Naive thymus-derived CD4-positive, alpha-beta T cell (primary cell): ENCODE data around the gene TFPI. TPM values are rescaled to one million over a fixed set of nuclear protein-coding genes. Genes with fewer than 3 reads are reported as not detected.
A peak's percentile ranks its signal among the peaks of the same experiment; 100 is the strongest.

Source experiments
- ATAC-seq: fragments of 150-1000 bp; cut with Tn5 transposase; 2 replicates; pipeline ENCODE4 v1.10.0; 2021; ENCODE audit warnings: mild to moderate bottlenecking, moderate library complexity
- CTCF ChIA-PET: fragments of 350-600 bp; sonication (Branson Sonifier 250); formaldehyde crosslinking; loops from one replicate; lab custom pipeline; 2021; ENCODE audit warnings: antibody characterized with exemption; lab: Charles Lee
- POLR2A ChIA-PET: fragments of 350-600 bp; sonication (Branson Sonifier 250); formaldehyde crosslinking; loops from one replicate; lab custom pipeline; 2021; ENCODE audit warnings: antibody characterized with exemption, inconsistent platforms; lab: Charles Lee
- DNase-seq, 9 donors: peaks; one replicate each; pipeline versions ENCODE4 v3.0.0 to v3.0.0-alpha.2; 2020 to 2022; ENCODE audit warnings: mixed read lengths in 1 of 9
- H3K27ac ChIP-seq: one replicate; pipeline ENCODE4 v1.7.0; 2013; ENCODE audit warnings: mild to moderate bottlenecking, low read depth, low read length, moderate library complexity
- H3K27me3 ChIP-seq, 2 donors: one replicate each; pipeline ENCODE4 v1.7.0; 2013; ENCODE audit warnings: low read length in 2 of 2, mild to moderate bottlenecking in 2 of 2, moderate library complexity in 2 of 2; ENCODE audit not compliant: control insufficient read depth in 2 of 2, insufficient read depth in 2 of 2
- H3K36me3 ChIP-seq, 3 experiments: 1 replicate in 2 of 3; 2 replicates in 1 of 3; pipeline ENCODE4 v1.7.0; 2013; ENCODE audit warnings: low read length in 3 of 3, mild to moderate bottlenecking in 3 of 3, moderate library complexity in 1 of 3; ENCODE audit not compliant: insufficient read depth in 3 of 3, control insufficient read depth in 2 of 3
- H3K4me1 ChIP-seq, 2 donors: one replicate each; pipeline ENCODE4 v1.7.0; 2013; ENCODE audit warnings: low read length in 2 of 2, mild to moderate bottlenecking in 2 of 2, moderate library complexity in 1 of 2; ENCODE audit not compliant: control insufficient read depth in 2 of 2, insufficient read depth in 2 of 2
- H3K4me3 ChIP-seq: 2 replicates; pipeline ENCODE4 v1.7.0; 2013; ENCODE audit warnings: mild to moderate bottlenecking, low read length
- H3K9me3 ChIP-seq, 3 experiments: 1 replicate in 2 of 3; 2 replicates in 1 of 3; pipeline ENCODE4 v1.7.0; 2013; ENCODE audit warnings: low read length in 3 of 3; ENCODE audit not compliant: control insufficient read depth in 2 of 3
- H3K27ac Mint-ChIP-seq, 9 donors: one replicate each; pipeline ENCODE4 v1.8.0; 2020 to 2022; ENCODE audit warnings: mixed read lengths in 9 of 9, mild to moderate bottlenecking in 8 of 9, moderate library complexity in 5 of 9, inconsistent platforms in 2 of 9
- H3K27me3 Mint-ChIP-seq, 5 donors: one replicate each; pipeline ENCODE4 v1.8.0; 2021 to 2022; ENCODE audit warnings: mixed read lengths in 5 of 5, mild to moderate bottlenecking in 1 of 5
- H3K36me3 Mint-ChIP-seq, 5 donors: one replicate each; pipeline ENCODE4 v1.8.0; 2020 to 2022; ENCODE audit warnings: mixed read lengths in 5 of 5, mild to moderate bottlenecking in 3 of 5, inconsistent platforms in 1 of 5
- H3K4me1 Mint-ChIP-seq, 7 donors: one replicate each; pipeline ENCODE4 v1.8.0; 2020 to 2022; ENCODE audit warnings: mixed read lengths in 7 of 7, mild to moderate bottlenecking in 3 of 7, inconsistent platforms in 1 of 7
- H3K4me3 Mint-ChIP-seq, 10 donors: one replicate each; pipeline ENCODE4 v1.8.0; 2020 to 2022; ENCODE audit warnings: mild to moderate bottlenecking in 10 of 10, mixed read lengths in 10 of 10, moderate library complexity in 6 of 10, inconsistent platforms in 2 of 10
- H3K9me3 Mint-ChIP-seq, 11 donors: one replicate each; pipeline ENCODE4 v1.8.0; 2020 to 2022; ENCODE audit warnings: mixed read lengths in 11 of 11, mild to moderate bottlenecking in 4 of 11, inconsistent platforms in 1 of 11, moderate library complexity in 1 of 11
- intact Hi-C, 2 donors: fragments of 100-400 bp; cut with micrococcal nuclease; formaldehyde crosslinking; loops; one replicate each; pipeline ENCODE4 v1.15.1; 2023
- polyA plus RNA-seq, 2 donors: library from polyadenylated mRNA; unstranded; fragments of 300-500 nt; fragmentation: Illumina TruSeq; gene quantifications; one replicate each; pipeline ENCODE4 v1.2.3, GENCODE V29; 2021
- total RNA-seq, 6 experiments: library from RNA in 5 of 6; stranded (reverse) in 5 of 6; gene quantifications; 1 replicate in 5 of 6; 2 replicates in 1 of 6; pipeline ENCODE4 v1.2.3 and lab custom pipeline; 2021 to 2026

Gene TFPI
- total and polyA plus RNA-seq, 7 experiments from 2014 or later: 0.15 to 1.2 (median 0.56) TPM; not detected in 4

GRCh38 chr2:187462839-187463238, 91.4 kb downstream of the TFPI start:
- Mint-ChIP-seq H3K4me3 (no peak overlapping the region), H3K36me3 (no peaks in the 10 kb centered on the region), H3K9me3 (peaks cover 0 to 2% (median 0%) of the 10 kb centered on the region in 11 donors), H3K27ac (no peak overlapping the region), H3K4me1 (peaks cover 0 to 2% (median 0%) of the 10 kb centered on the region in 7 donors), H3K27me3 (peaks cover 0 to 4% (median 0%) of the 10 kb centered on the region in 5 donors)
- ATAC-seq (no peak), DNase-seq (no peak)
- Histone ChIP-seq H3K27me3 (no peaks in the 10 kb centered on the region), H3K9me3 (no peaks in the 10 kb centered on the region), H3K36me3 (no peaks in the 10 kb centered on the region), H3K27ac (no peak overlapping the region), H3K4me1 (no peaks in the 10 kb centered on the region), H3K4me3 (no peak overlapping the region)
- CTCF ChIA-PET: no interaction called here
- POLR2A ChIA-PET: no interaction called here
- intact Hi-C loops: no loop called here

- Histone ChIP-seq H3K4me3 (no peak overlapping the region), H3K36me3 (no peaks in the 10 kb centered on the region), H3K27me3 (no peaks in the 10 kb centered on the region), H3K9me3 (no peaks in the 10 kb centered on the region), H3K27ac (no peak overlapping the region), H3K4me1 (no peaks in the 10 kb centered on the region)
- Mint-ChIP-seq H3K4me3 (no peak overlapping the region), H3K36me3 (no peaks in the 10 kb centered on the region), H3K27me3 (peaks cover 0 to 4% (median 0%) of the 10 kb centered on the region in 5 donors), H3K9me3 (peaks cover 0 to 2% (median 0%) of the 10 kb centered on the region in 11 donors), H3K4me1 (peaks cover 0 to 2% (median 0%) of the 10 kb centered on the region in 7 donors), H3K27ac (no peak overlapping the region)
- ChIA-PET POLR2A (no interaction called here), CTCF (no interaction called here)
- no peak for DNase-seq
- intact Hi-C loops: no loop called here
- ATAC-seq: no peak
These were observed 92.7 kb downstream of the TFPI start for GRCh38 chr2:187461294-187462261.

GRCh38 chr2:187459256-187459655, 95.0 kb downstream of the TFPI start:
- DNase-seq: no peak
- no peak for ATAC-seq
- no peak overlapping the region for H3K27ac Mint-ChIP-seq
- H3K9me3 Mint-ChIP-seq: peaks cover 0 to 2% (median 0%) of the 10 kb centered on the region in 11 donors
- H3K36me3 ChIP-seq: no peaks in the 10 kb centered on the region
- H3K36me3 Mint-ChIP-seq: no peaks in the 10 kb centered on the region
- no peak overlapping the region for H3K4me3 ChIP-seq
- CTCF ChIA-PET: no interaction called here
- no peaks in the 10 kb centered on the region for H3K4me1 Mint-ChIP-seq
- intact Hi-C loops: no loop called here
- no peaks in the 10 kb centered on the region for H3K27me3 ChIP-seq
- no peak overlapping the region for H3K4me3 Mint-ChIP-seq
- peaks cover 0 to 4% (median 0%) of the 10 kb centered on the region in 5 donors for H3K27me3 Mint-ChIP-seq
- POLR2A ChIA-PET: no interaction called here
- H3K9me3 ChIP-seq: no peaks in the 10 kb centered on the region
- H3K27ac ChIP-seq: no peak overlapping the region
- no peaks in the 10 kb centered on the region for H3K4me1 ChIP-seq

- DNase-seq: peak in 4 of 9 donors; percentile 4 to 36 (median 20)
- Histone ChIP-seq H3K4me1 (no peaks in the 10 kb centered on the region), H3K27me3 (no peaks in the 10 kb centered on the region), H3K27ac (no peak overlapping the region), H3K9me3 (no peaks in the 10 kb centered on the region), H3K36me3 (no peaks in the 10 kb centered on the region), H3K4me3 (no peak overlapping the region)
- Mint-ChIP-seq H3K27me3 (peaks cover 0 to 1% (median 0%) of the 10 kb centered on the region in 5 donors), H3K4me1 (peaks cover 3 to 6% (median 5%) of the 10 kb centered on the region in 7 donors), H3K9me3 (peaks cover 0 to 2% (median 0%) of the 10 kb centered on the region in 11 donors), H3K4me3 (no peak overlapping the region), H3K27ac (no peak overlapping the region), H3K36me3 (no peaks in the 10 kb centered on the region)
- POLR2A ChIA-PET: no interaction called here
- intact Hi-C loops: no loop called here
- CTCF ChIA-PET: no interaction called here
- no peak for ATAC-seq
These were observed 101.1 kb downstream of the TFPI start for GRCh38 chr2:187453078-187453641.

GRCh38 chr2:187451510-187451909, 102.7 kb downstream of the TFPI start:
- H3K27ac ChIP-seq: no peak overlapping the region
- H3K4me3 Mint-ChIP-seq: no peak overlapping the region
- H3K27me3 Mint-ChIP-seq: peaks cover 0 to 1% (median 0%) of the 10 kb centered on the region in 5 donors
- no peak overlapping the region for H3K4me3 ChIP-seq
- peaks cover 7 to 20% (median 13%) of the 10 kb centered on the region in 7 donors for H3K4me1 Mint-ChIP-seq
- no peak for DNase-seq
- no peak overlapping the region for H3K27ac Mint-ChIP-seq
- H3K9me3 ChIP-seq: no peaks in the 10 kb centered on the region
- H3K9me3 Mint-ChIP-seq: peaks cover 0 to 2% (median 0%) of the 10 kb centered on the region in 11 donors
- H3K27me3 ChIP-seq: no peaks in the 10 kb centered on the region
- intact Hi-C loops: no loop called here
- no peaks in the 10 kb centered on the region for H3K36me3 Mint-ChIP-seq
- ATAC-seq: no peak
- H3K4me1 ChIP-seq: no peaks in the 10 kb centered on the region
- no peaks in the 10 kb centered on the region for H3K36me3 ChIP-seq
- ChIA-PET CTCF (no interaction called here), POLR2A (no interaction called here)

GRCh38 chr2:187447336-187447735, 106.9 kb downstream of the TFPI start:
- Mint-ChIP-seq H3K9me3 (peaks cover 0 to 2% (median 0%) of the 10 kb centered on the region in 11 donors), H3K27me3 (no peaks in the 10 kb centered on the region), H3K4me1 (peaks cover 7 to 22% (median 13%) of the 10 kb centered on the region in 7 donors), H3K27ac (peak overlapping the region in 5 of 9 donors; percentile 36 to 93 (median 76)), H3K36me3 (no peaks in the 10 kb centered on the region), H3K4me3 (peak overlapping the region in 8 of 10 donors; percentile 11 to 77 (median 62))
- ATAC-seq (no peak), DNase-seq (no peak)
- H3K27ac ChIP-seq: no peak overlapping the region
- intact Hi-C loops: no loop called here
- ChIA-PET POLR2A (no interaction called here), CTCF (no interaction called here)
- no peaks in the 10 kb centered on the region for H3K9me3 ChIP-seq
- H3K4me1 ChIP-seq: no peaks in the 10 kb centered on the region
- H3K4me3 ChIP-seq: no peak overlapping the region
- H3K27me3 ChIP-seq: no peaks in the 10 kb centered on the region
- H3K36me3 ChIP-seq: no peaks in the 10 kb centered on the region
